ENCODE data around the gene ESF1. TPM values are rescaled to one million over a fixed set of nuclear protein-coding genes. Genes with fewer than 3 reads are reported as not detected.
A peak's percentile ranks its signal among the peaks of the same experiment; 100 is the strongest.

Gene ESF1
- total and polyA plus RNA-seq, 4 donors, result 7.9 to 14.6 (median 10.4) TPM

DNA sequence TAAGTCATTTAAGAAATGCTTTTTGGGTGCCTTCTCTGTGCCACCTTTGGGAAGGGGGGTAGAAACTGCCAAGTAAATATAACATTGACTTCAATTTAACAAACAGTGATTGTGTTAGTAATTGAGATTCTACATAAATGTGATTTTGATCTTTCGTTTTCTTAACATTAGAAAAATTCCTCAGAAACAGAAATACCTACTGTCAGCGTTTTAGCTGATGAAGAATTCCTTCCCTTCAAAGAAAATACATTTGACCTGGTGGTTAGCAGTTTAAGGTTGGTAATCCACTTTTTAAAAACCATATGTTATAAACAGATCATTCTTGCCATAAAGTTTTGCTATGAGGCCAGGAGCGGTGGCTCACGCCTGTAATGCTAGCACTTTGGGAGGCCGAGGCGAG is 9.9 kb upstream of the ESF1 start:
- WGBS, 2 donors, result 97 to 99% methylated on average over 6 of the region's 6 CpGs
- Histone ChIP-seq H3K27me3 (ENCODE audit: control insufficient read depth in 3 of 3, insufficient read depth in 3 of 3, low read length in 2 of 3) (no peaks in the 10 kb centered on the region), H3K9ac (ENCODE audit: insufficient read depth in 1 of 2, low read length in 2 of 2) (no peak overlapping the region), H3K4me1 (ENCODE audit: control insufficient read depth in 5 of 5, insufficient read depth in 5 of 5, low read length in 5 of 5) (peaks cover 0 to 13% (median 0%) of the 10 kb centered on the region in 5 donors), H3K4me3 (no peak overlapping the region), H3K36me3 (ENCODE audit: control insufficient read depth in 4 of 4, insufficient read depth in 4 of 4, low read length in 4 of 4) (peaks cover 11 to 38% (median 25%) of the 10 kb centered on the region in 4 donors), H3K27ac (ENCODE audit: low read depth in 1 of 2, low read length in 1 of 2) (no peak overlapping the region), H3K9me3 (ENCODE audit: control insufficient read depth in 4 of 4, insufficient read depth in 3 of 4, low read length in 3 of 4) (no peaks in the 10 kb centered on the region)
- ATAC-seq (ENCODE audit: insufficient read depth, low FRiP score) (no peak), DNase-seq (no peak)
- TF ChIP-seq, protein P1, sequence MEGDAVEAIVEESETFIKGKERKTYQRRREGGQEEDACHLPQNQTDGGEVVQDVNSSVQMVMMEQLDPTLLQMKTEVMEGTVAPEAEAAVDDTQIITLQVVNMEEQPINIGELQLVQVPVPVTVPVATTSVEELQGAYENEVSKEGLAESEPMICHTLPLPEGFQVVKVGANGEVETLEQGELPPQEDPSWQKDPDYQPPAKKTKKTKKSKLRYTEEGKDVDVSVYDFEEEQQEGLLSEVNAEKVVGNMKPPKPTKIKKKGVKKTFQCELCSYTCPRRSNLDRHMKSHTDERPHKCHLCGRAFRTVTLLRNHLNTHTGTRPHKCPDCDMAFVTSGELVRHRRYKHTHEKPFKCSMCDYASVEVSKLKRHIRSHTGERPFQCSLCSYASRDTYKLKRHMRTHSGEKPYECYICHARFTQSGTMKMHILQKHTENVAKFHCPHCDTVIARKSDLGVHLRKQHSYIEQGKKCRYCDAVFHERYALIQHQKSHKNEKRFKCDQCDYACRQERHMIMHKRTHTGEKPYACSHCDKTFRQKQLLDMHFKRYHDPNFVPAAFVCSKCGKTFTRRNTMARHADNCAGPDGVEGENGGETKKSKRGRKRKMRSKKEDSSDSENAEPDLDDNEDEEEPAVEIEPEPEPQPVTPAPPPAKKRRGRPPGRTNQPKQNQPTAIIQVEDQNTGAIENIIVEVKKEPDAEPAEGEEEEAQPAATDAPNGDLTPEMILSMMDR (IDR thresholded peaks at IDR 0.05; ENCODE audit: control extremely low read depth, extremely low read depth), result no peak

DNA sequence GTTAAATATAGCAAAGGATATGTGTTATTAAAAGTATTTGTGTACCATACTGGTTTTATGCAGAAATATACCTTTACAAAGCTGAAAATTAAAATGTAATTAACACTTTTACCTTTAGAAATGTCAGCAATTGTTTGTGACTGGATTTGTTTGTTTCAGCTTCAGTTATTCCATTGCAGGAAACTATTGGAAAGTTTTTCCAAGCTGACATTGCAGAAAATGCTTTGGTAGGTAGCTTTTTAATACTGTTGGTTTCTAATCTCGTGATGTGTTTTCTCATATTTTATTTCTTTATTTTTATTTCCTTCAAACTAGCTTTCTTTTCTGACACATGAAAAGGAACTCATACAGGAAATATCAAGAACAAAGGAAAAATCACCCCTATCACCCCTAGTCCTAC is 8.3 kb upstream of the ESF1 start:
- TF ChIP-seq, protein P1 (IDR thresholded peaks at IDR 0.05; ENCODE audit: control extremely low read depth, extremely low read depth), result no peak
- WGBS, 2 donors, result 95% methylated on average over 1 of the region's 1 CpG
- DNase-seq, result no peak

DNA sequence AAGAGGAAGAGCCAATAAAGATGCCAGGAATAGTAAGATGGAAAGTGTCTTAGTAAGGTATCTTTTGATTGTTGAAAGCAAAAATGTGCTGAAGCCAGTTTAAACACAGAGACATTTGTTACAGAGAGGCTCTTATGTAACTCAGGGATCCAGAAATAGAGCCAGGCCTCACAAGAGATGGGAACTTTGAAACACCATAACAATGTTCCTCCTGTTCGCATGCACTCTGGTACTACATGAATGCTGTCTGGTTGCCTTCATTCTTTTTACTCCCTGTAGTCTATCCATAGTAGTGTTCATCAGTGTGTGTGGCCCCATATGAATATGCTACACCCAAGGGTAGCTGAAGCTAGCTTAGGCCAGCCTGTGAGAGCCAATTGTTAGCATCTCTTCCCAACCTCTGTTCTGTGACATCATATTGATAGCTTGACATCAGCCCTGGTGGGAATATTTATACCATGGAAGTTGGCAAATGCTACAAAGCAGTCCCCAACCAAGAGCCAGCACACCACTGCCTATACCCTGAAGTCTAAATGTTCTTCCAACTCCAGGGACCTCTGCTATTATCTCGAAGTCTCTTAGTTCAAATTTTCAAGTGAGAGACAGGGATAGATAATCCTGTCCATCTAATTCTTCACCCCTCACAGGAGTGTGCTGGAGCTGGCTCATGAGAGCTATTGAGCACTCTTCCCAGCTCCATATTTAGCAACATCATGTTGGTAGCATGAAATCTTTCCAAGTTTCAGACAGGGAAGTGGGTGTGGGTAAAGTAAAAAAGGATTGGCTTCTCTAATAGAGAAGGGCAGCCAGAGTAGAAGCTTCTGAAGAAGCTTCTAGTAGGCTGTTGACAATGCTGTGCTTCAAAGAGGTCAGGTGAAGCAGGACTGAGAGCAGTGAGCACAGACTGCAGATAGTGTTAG is 7.1 kb upstream of the ESF1 start:
- TF ChIP-seq, protein P1 (IDR thresholded peaks at IDR 0.05; ENCODE audit: control extremely low read depth, extremely low read depth), result no peak
- peaks cover 11 to 39% (median 20%) of the 10 kb centered on the region in 4 donors for H3K36me3 ChIP-seq (ENCODE audit: control insufficient read depth in 4 of 4, insufficient read depth in 4 of 4, low read length in 4 of 4)
- WGBS, 2 donors, result 93 to 95% methylated on average over 2 of the region's 2 CpGs

More for the DNA sequence above, 8.3 kb upstream of the ESF1 start:
- Histone ChIP-seq H3K27ac (ENCODE audit: low read depth in 1 of 2, low read length in 1 of 2) (no peak overlapping the region), H3K27me3 (ENCODE audit: control insufficient read depth in 3 of 3, insufficient read depth in 3 of 3, low read length in 2 of 3) (no peaks in the 10 kb centered on the region), H3K9ac (ENCODE audit: insufficient read depth in 1 of 2, low read length in 2 of 2) (no peak overlapping the region), H3K4me1 (ENCODE audit: control insufficient read depth in 5 of 5, insufficient read depth in 5 of 5, low read length in 5 of 5) (peaks cover 0 to 13% (median 0%) of the 10 kb centered on the region in 5 donors), H3K36me3 (ENCODE audit: control insufficient read depth in 4 of 4, insufficient read depth in 4 of 4, low read length in 4 of 4) (peaks cover 11 to 41% (median 22%) of the 10 kb centered on the region in 4 donors), H3K4me3 (no peak overlapping the region), H3K9me3 (ENCODE audit: control insufficient read depth in 4 of 4, insufficient read depth in 3 of 4, low read length in 3 of 4) (no peaks in the 10 kb centered on the region)
- ATAC-seq (ENCODE audit: insufficient read depth, low FRiP score), result no peak

More for the DNA sequence above, 7.1 kb upstream of the ESF1 start:
- ATAC-seq (ENCODE audit: insufficient read depth, low FRiP score), result no peak
- DNase-seq, result no peak
- no peaks in the 10 kb centered on the region for H3K27me3 ChIP-seq (ENCODE audit: control insufficient read depth in 3 of 3, insufficient read depth in 3 of 3, low read length in 2 of 3)
- no peak overlapping the region for H3K9ac ChIP-seq (ENCODE audit: insufficient read depth in 1 of 2, low read length in 2 of 2)
- H3K9me3 ChIP-seq (ENCODE audit: control insufficient read depth in 4 of 4, insufficient read depth in 3 of 4, low read length in 3 of 4), result no peaks in the 10 kb centered on the region
- peak overlapping the region in 1 of 2 donors; percentile 49 for H3K27ac ChIP-seq (ENCODE audit: low read depth in 1 of 2, low read length in 1 of 2)
- H3K4me3 ChIP-seq, result no peak overlapping the region
- peaks cover 0 to 13% (median 0%) of the 10 kb centered on the region in 5 donors for H3K4me1 ChIP-seq (ENCODE audit: control insufficient read depth in 5 of 5, insufficient read depth in 5 of 5, low read length in 5 of 5)
